Hematopoietic multipotent progenitor cell treated with erythropoietin and hydrocortisone succinate and interleukin-3 and kit ligand, for 15 days (in vitro differentiated cells): ENCODE results near the gene REC8.
"Not testable (repeated sequence)": the region's sequence is repeated elsewhere in the genome, so short reads cannot be mapped to it uniquely, and the experiment has no call there.

Experiments used
- DNase-seq: peaks from one replicate; pipeline ENCODE4 v3.0.0-alpha.2; 2015; ENCODE audit warnings: low spot score

The REC8 gene

GRCh38 chr14:24184104-24184970 lies 12.5 kb downstream of the REC8 start:
- DNase-seq, result no peak

- no peak for DNase-seq
Measured at GRCh38 chr14:24185026-24185425, 13.1 kb downstream of the REC8 start.

GRCh38 chr14:24185741-24186140 lies 13.9 kb downstream of the REC8 start:
- no peak for DNase-seq

- no peak for DNase-seq
Measured at GRCh38 chr14:24186831-24187538, 15.1 kb downstream of the REC8 start.

GRCh38 chr14:24187539-24187915 lies 15.6 kb downstream of the REC8 start:
- no peak for DNase-seq

- peak; percentile 84 for DNase-seq
Measured at GRCh38 chr14:24188251-24189058, 16.6 kb downstream of the REC8 start, which contains the start of gene IPO4. IPO4 (minus strand) TSS chr14:24188816; CDS start chr14:24188787, 29 bp downstream.

GRCh38 chr14:24189059-24189375 lies 17.1 kb downstream of the REC8 start:
- no peak for DNase-seq

- DNase-seq, result no peak
Measured at GRCh38 chr14:24189460-24189859, 17.6 kb downstream of the REC8 start.

GRCh38 chr14:24190416-24190815 lies 18.5 kb downstream of the REC8 start:
- DNase-seq, result no peak

- no peak for DNase-seq
Measured at GRCh38 chr14:24192933-24193332, 21.1 kb downstream of the REC8 start.

GRCh38 chr14:24194186-24194872 lies 22.4 kb downstream of the REC8 start:
- no peak for DNase-seq

- DNase-seq, result no peak
Measured at GRCh38 chr14:24194873-24195185, 22.9 kb downstream of the REC8 start.

- peak; percentile 84 for DNase-seq
Measured at GRCh38 chr14:24195186-24196070, 23.5 kb downstream of the REC8 start, which contains the start of gene TM9SF1. TM9SF1 (minus strand) TSS chr14:24195441; CDS start chr14:24195019, 422 bp downstream.

- DNase-seq, result peak; percentile 39
Measured at GRCh38 chr14:24196071-24197055, 24.5 kb downstream of the REC8 start.

GRCh38 chr14:24197056-24197450 lies 25.2 kb downstream of the REC8 start:
- no peak for DNase-seq

- no peak for DNase-seq
Measured at GRCh38 chr14:24198814-24199524, 27.1 kb downstream of the REC8 start.

- DNase-seq, result not testable (repeated sequence)
Measured at GRCh38 chr14:24202538-24202937, 30.7 kb downstream of the REC8 start.

GRCh38 chr14:24203249-24203886 lies 31.5 kb downstream of the REC8 start:
- DNase-seq, result not testable (repeated sequence)
